Activated CD4-positive, alpha-beta T cell treated with anti-CD3 and anti-CD28 coated beads for 48 hours (primary cell): ENCODE measurements around the gene IFI27L1.

ENCODE experiments used
- DNase-seq: peaks from one replicate; pipeline ENCODE4 v3.0.0-alpha.2; 2020

Gene IFI27L1

GRCh38 chr14:94139006-94139405 lies 57.9 kb downstream of the IFI27L1 start:
- DNase-seq, result no peak

- no peak for DNase-seq
These were observed 58.3 kb downstream of the IFI27L1 start for GRCh38 chr14:94139421-94139820.

GRCh38 chr14:94142247-94142646 lies 61.1 kb downstream of the IFI27L1 start:
- DNase-seq, result no peak

- no peak for DNase-seq
These were observed 61.7 kb downstream of the IFI27L1 start for GRCh38 chr14:94142836-94143235.

- DNase-seq, result peak; percentile 21
These were observed 62.1 kb downstream of the IFI27L1 start for GRCh38 chr14:94143239-94143638.

- no peak for DNase-seq
These were observed 62.6 kb downstream of the IFI27L1 start for GRCh38 chr14:94143711-94144110.

GRCh38 chr14:94144765-94145164 lies 63.7 kb downstream of the IFI27L1 start:
- no peak for DNase-seq

- no peak for DNase-seq
These were observed 64.9 kb downstream of the IFI27L1 start for GRCh38 chr14:94145902-94146527.
